SK-N-MC (cell line): ENCODE data around the gene CLSTN2.

Experiments
- EZH2 ChIP-seq: fragments of 200-600 bp; sonication (generic); IDR thresholded peaks from one replicate; pipeline ENCODE4 v1.6.1; 2017; ENCODE audit warnings: antibody characterized with exemption
- FOXP2 ChIP-seq: optimal IDR thresholded peaks from 2 replicates; pipeline ENCODE3; 2011; ENCODE audit warnings: mild to moderate bottlenecking, moderate library complexity; ENCODE audit not compliant: insufficient read depth; ENCODE audit errors: extremely low read length, control extremely low read depth
- POLR2AphosphoS5 ChIP-seq: IDR thresholded peaks from 2 replicates; pipeline ENCODE4 v1.6.1; 2012; ENCODE audit warnings: mild to moderate bottlenecking, low read depth, low read length, borderline replicate concordance

- TF ChIP-seq EZH2 (no peak), POLR2AphosphoS5 (no peak), FOXP2 (no peak)
Observed at GRCh38 chr3:140546649-140547048, 611.7 kb downstream of the CLSTN2 start.
